Hematopoietic multipotent progenitor cell treated with erythropoietin and hydrocortisone succinate and interleukin-3 and kit ligand, for 15 days (in vitro differentiated cells): ENCODE results near the gene CABP7.

Experiments
- DNase-seq: peaks from one replicate; pipeline ENCODE4 v3.0.0-alpha.2; 2015; ENCODE audit warnings: low spot score

CABP7 gene

GRCh38 chr22:29780748-29781676 is 61.2 kb downstream of the CABP7 start:
- peak; percentile 73 for DNase-seq
